Fibroblast of mammary gland (primary cell): ENCODE measurements around the gene NF1.

Experiments used
- DNase-seq: peaks from one replicate; pipeline ENCODE4 v3.0.0-alpha.2; 2010; ENCODE audit warnings: low read depth
- H3K4me3 ChIP-seq: 2 replicates; pipeline ENCODE4 v1.5.1; 2011; ENCODE audit warnings: low read depth, mild to moderate bottlenecking, low read length, moderate library complexity; ENCODE audit not compliant: control insufficient read depth
- TF ChIP-seq, protein P1 (sequence below): conservative IDR thresholded peaks from 2 replicates; pipeline ENCODE4 v1.5.1; 2011; ENCODE audit warnings: low read depth, low read length, inconsistent platforms; ENCODE audit not compliant: control insufficient read depth, insufficient read depth

The NF1 gene

DNA sequence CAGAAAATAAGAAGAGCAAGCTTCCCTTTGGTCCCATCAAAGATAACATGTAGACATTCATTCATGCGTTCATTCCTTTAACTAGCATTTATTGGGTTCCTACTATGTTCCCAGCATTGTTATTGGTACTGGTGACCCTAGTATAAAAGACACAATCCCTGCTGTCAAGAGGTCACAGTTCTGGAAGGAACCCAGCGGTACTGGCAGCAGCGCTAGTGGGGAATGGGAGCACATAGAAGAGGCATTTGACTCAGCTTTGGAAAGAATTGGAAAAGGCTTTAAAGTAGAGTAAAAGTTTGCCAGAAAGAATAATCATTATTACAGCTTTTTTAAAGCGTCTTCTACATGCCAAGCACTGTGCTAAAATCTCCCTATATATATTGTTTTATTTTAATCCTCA lies 41.7 kb upstream of the NF1 start:
- TF ChIP-seq, protein P1, sequence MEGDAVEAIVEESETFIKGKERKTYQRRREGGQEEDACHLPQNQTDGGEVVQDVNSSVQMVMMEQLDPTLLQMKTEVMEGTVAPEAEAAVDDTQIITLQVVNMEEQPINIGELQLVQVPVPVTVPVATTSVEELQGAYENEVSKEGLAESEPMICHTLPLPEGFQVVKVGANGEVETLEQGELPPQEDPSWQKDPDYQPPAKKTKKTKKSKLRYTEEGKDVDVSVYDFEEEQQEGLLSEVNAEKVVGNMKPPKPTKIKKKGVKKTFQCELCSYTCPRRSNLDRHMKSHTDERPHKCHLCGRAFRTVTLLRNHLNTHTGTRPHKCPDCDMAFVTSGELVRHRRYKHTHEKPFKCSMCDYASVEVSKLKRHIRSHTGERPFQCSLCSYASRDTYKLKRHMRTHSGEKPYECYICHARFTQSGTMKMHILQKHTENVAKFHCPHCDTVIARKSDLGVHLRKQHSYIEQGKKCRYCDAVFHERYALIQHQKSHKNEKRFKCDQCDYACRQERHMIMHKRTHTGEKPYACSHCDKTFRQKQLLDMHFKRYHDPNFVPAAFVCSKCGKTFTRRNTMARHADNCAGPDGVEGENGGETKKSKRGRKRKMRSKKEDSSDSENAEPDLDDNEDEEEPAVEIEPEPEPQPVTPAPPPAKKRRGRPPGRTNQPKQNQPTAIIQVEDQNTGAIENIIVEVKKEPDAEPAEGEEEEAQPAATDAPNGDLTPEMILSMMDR: no peak
- DNase-seq: no peak
- no peak overlapping the region for H3K4me3 ChIP-seq

DNA sequence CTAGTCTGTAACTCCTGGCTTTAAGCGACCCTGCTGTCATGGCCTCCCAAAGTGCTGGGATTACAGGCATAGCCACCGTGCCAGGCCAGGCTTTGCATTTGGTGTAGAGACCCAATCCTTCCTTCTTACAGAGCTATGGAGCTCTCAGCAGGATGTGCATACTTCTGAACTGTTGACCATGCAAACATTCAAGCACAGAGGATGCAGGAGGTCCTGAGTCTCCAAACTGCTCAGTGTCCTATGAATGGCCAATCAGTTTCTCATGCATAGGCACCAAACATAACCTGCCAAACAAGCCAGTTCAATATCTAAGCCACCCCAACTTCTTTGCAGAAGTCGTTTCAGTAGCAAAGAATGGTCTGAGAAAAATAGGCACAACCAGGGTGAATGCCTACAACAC lies 40.0 kb upstream of the NF1 start:
- TF ChIP-seq, protein P1: no peak
- DNase-seq: no peak
- no peak overlapping the region for H3K4me3 ChIP-seq

DNA sequence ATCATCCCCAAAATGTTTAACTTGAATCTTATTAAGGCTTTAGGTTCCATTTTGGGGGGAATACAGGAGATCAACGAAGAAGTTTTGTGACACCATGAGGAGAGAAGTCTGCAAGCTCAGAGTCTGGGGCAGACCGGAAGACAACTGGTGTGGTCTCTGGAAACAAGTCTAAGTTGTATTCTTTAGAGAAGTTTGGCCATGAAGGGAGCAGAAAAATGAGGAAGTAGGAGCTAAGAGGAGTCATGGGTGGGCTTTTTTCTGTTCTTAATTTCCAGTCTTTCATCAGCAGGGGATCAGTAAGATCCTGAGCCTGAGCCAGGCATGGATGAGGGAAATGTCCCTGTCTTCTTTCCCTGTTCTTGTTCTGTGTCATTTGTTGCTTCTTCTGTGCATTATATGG lies 35.8 kb upstream of the NF1 start:
- TF ChIP-seq, protein P1: no peak
- no peak for DNase-seq
- H3K4me3 ChIP-seq: no peak overlapping the region

DNA sequence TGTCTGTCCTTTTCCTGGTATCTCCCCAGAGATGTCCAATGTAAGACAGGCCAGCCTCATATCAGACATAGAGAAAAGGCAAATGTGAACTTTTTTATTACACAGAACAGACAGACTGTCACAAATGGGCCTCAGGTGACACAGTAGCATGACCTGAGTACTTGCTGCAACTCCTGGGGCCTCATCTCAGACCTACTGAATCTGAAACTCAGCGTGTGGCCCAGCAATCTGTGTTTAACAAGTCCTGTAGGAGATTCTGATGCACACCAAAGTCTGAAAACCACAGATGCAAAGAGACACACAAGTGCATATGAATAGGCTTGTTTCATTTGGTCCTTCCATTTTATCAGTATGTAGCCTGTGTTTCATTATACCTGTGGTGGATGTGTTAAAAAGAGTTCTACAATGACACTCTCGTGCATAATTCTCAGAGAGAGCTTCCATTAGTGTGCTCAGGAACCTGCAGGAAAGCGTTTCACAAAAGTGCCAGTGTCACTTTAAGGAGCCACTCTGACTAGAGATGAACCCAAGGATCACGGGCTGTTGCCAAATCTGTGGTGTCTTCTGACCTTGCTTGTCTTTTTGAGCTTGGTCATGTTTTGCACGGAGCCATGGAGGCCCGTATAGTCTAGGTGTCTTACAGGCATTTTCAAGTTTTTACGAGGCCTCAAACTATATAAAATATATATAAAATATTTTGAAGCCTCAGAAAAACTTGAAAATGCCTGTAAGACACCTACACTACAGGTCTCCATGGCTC lies 33.8 kb upstream of the NF1 start:
- H3K4me3 ChIP-seq: no peak overlapping the region
- TF ChIP-seq, protein P1: no peak
- DNase-seq: no peak

DNA sequence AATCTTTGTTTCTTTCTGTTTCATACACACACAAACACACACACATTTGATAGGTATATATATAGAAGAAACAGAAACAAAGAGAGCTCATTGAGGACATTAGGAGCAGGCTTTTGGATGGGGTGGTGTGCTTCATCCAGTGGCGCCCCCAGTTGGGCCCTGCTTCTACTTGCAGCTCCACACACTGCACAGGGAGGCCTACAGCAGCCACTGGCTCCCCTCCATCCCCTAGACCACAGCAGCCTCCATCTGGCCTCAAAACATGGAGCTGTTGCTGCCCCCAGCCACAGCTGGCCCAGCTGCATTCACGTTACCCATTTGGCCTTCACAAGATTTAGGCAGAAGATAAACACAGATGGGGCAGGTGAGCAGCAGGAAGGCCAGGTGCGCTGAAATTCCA lies 33.1 kb upstream of the NF1 start:
- TF ChIP-seq, protein P1: peak; percentile 10
- DNase-seq: peak; percentile 6
- no peak overlapping the region for H3K4me3 ChIP-seq

DNA sequence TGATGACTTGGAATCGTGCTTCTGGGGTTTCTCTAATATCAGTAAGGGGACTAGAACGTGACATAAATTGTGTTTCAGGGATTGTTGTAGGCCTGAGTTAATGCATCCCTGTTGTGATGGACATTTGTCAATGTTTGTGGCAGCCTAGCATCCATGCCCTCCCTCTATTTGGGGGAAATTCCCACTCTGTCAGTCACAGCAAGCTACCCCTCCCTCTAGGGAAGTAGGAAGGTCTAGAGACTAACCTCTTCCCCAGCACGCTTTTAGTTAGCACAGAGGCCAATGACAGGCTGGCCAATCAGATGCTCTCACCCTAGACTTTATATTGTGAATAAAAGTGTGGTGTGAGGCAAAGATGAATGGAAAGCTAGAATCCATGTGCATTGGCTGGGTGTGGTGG lies 32.4 kb upstream of the NF1 start:
- TF ChIP-seq, protein P1: no peak
- H3K4me3 ChIP-seq: no peak overlapping the region
- no peak for DNase-seq

DNA sequence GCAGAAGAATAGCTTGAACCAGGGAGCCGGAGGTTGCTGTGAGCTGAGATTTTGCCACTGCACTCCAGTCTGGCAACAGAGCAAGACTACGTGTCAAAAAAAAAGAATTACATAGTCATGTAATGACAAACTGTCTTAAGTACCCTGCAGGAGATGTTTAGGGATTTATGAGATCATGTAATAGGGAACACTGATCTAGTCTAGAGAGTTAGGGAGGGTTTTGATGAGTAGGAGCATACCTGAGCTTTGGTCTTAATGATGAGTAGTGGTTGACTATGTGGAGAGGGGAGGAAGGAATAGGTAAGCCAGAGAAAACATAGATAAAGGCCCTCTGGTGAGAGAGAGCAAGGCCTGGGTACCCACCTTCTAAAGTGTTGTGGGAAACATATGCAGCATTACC lies 30.1 kb upstream of the NF1 start:
- no peak for DNase-seq
- H3K4me3 ChIP-seq: no peak overlapping the region
- TF ChIP-seq, protein P1: no peak
